ENCODE data around the gene C1orf53. TPM values are rescaled to one million over a fixed set of nuclear protein-coding genes. Genes with fewer than 3 reads are reported as not detected.

C1orf53 gene
- total RNA-seq, 4 donors from 2014 or later: 0.94 TPM; not detected in 3

- H3K4me1 ChIP-seq: peaks cover 0 to 13% (median 0%) of the 10 kb centered on the region in 3 donors
- peak overlapping the region; percentile 67 to 93 for H3K4me3 ChIP-seq
- no peak for ATAC-seq
- no peaks in the 10 kb centered on the region for H3K9me3 ChIP-seq
- 24 to 40% methylated on average over 4 to 5 of the region's 6 CpGs for WGBS, 2 donors (ENCODE audit: low coverage in 1 of 2)
- TF ChIP-seq CTCF (IDR thresholded peaks at IDR 0.05) (no peak), POLR2AphosphoS5 (IDR thresholded peaks at IDR 0.05) (no peak)
- H3K36me3 ChIP-seq: no peaks in the 10 kb centered on the region
- H3K27ac ChIP-seq: peak overlapping the region; percentile 86 to 91 (median 88)
- H3K27me3 ChIP-seq: peaks cover 33% of the 10 kb centered on the region
These were observed 338 bp upstream of the C1orf53 start for GRCh38 chr1:197902131-197902453.

GRCh38 chr1:197903196-197903514 lies 725 bp downstream of the C1orf53 start:
- H3K4me3 ChIP-seq: peak overlapping the region; percentile 67 to 93
- no peaks in the 10 kb centered on the region for H3K36me3 ChIP-seq
- 39 to 44% methylated on average over 3 of the region's 3 CpGs for WGBS, 2 donors (ENCODE audit: low coverage in 1 of 2)
- peaks cover 0 to 13% (median 0%) of the 10 kb centered on the region in 3 donors for H3K4me1 ChIP-seq
- H3K27ac ChIP-seq: peak overlapping the region in 3 of 4 donors; percentile 86 to 91 (median 89)
- peaks cover 44% of the 10 kb centered on the region for H3K27me3 ChIP-seq
- no peak for ATAC-seq
- TF ChIP-seq POLR2AphosphoS5 (IDR thresholded peaks at IDR 0.05) (no peak), EP300 (IDR thresholded peaks at IDR 0.05) (no peak), POLR2A (IDR thresholded peaks at IDR 0.05) (no peak), CTCF (IDR thresholded peaks at IDR 0.05) (no peak)
- no peaks in the 10 kb centered on the region for H3K9me3 ChIP-seq

- ATAC-seq: no peak
- Histone ChIP-seq H3K4me3 (no peak overlapping the region), H3K4me1 (peaks cover 0 to 21% (median 0%) of the 10 kb centered on the region in 3 donors), H3K36me3 (no peaks in the 10 kb centered on the region), H3K27ac (no peak overlapping the region), H3K9me3 (no peaks in the 10 kb centered on the region), H3K27me3 (peaks cover 55% of the 10 kb centered on the region)
- TF ChIP-seq CTCF (IDR thresholded peaks at IDR 0.05) (no peak), POLR2AphosphoS5 (IDR thresholded peaks at IDR 0.05) (no peak), EP300 (IDR thresholded peaks at IDR 0.05) (no peak), POLR2A (IDR thresholded peaks at IDR 0.05) (no peak)
- 46 to 55% methylated on average over 8 to 11 of the region's 11 CpGs for WGBS, 2 donors (ENCODE audit: low coverage in 1 of 2)
These were observed 1.8 kb downstream of the C1orf53 start for GRCh38 chr1:197904126-197904787.

GRCh38 chr1:197905699-197906351 lies 3.4 kb downstream of the C1orf53 start:
- ATAC-seq: no peak
- TF ChIP-seq EP300 (IDR thresholded peaks at IDR 0.05) (no peak), POLR2A (IDR thresholded peaks at IDR 0.05) (no peak), CTCF (IDR thresholded peaks at IDR 0.05) (no peak), POLR2AphosphoS5 (IDR thresholded peaks at IDR 0.05) (no peak)
- no peak overlapping the region for H3K27ac ChIP-seq
- no peak overlapping the region for H3K4me3 ChIP-seq
- peaks cover 71% of the 10 kb centered on the region for H3K27me3 ChIP-seq
- H3K4me1 ChIP-seq: peaks cover 0 to 31% (median 5%) of the 10 kb centered on the region in 3 donors
- no peaks in the 10 kb centered on the region for H3K36me3 ChIP-seq
- no peaks in the 10 kb centered on the region for H3K9me3 ChIP-seq
- 39 to 47% methylated on average over 5 of the region's 5 CpGs for WGBS, 2 donors (ENCODE audit: low coverage in 1 of 2)

Data from gastroesophageal sphincter (tissue), 4 donors.